Lower lobe of right lung (tissue), 2 donors: ENCODE measurements around the gene PKNOX2. TPM values are rescaled to one million over a fixed set of nuclear protein-coding genes. Genes with fewer than 3 reads are reported as not detected.

Experiments
- ATAC-seq, 2 donors: fragments of 200-7000 bp; cut with Tn5 transposase; one replicate each; pipeline ENCODE4 v1.9.1; 2020 to 2022; ENCODE audit warnings: mild to moderate bottlenecking in 2 of 2, moderate library complexity in 2 of 2
- DNase-seq: peaks from one replicate; pipeline ENCODE4 v3.0.0-alpha.2; 2020
- H3K27ac ChIP-seq: fragments of 200-600 bp; one replicate; pipeline ENCODE4 v1.8.0; 2022
- H3K27me3 ChIP-seq: fragments of 200-600 bp; one replicate; pipeline ENCODE4 v1.8.0; 2022; ENCODE audit warnings: low read depth
- H3K36me3 ChIP-seq: fragments of 200-600 bp; one replicate; pipeline ENCODE4 v1.8.0; 2022; ENCODE audit warnings: mild to moderate bottlenecking
- H3K4me1 ChIP-seq: fragments of 200-600 bp; one replicate; pipeline ENCODE4 v1.8.0; 2022
- H3K4me3 ChIP-seq: fragments of 200-600 bp; one replicate; pipeline ENCODE4 v1.8.0; 2022; ENCODE audit warnings: mild to moderate bottlenecking
- H3K9me3 ChIP-seq: fragments of 200-600 bp; one replicate; pipeline ENCODE4 v1.8.0; 2022
- intact Hi-C: fragments of 100-400 bp; cut with DNase I; formaldehyde crosslinking; loops from one replicate; pipeline ENCODE4 v1.11.0; 2022
- total RNA-seq: library from RNA; stranded (reverse); fragmentation: NEBNext Ultra II Directional; extraction: Animal tissue kit (Norgen Biotek cat#: 25700); gene quantifications from one replicate; pipeline ENCODE4 v1.2.1, GENCODE V29; 2021
- TF ChIP-seq, protein P1 (sequence below): fragments of 200-600 bp; IDR thresholded peaks from one replicate; pipeline ENCODE4 v1.8.0; 2022; ENCODE audit warnings: antibody characterized with exemption, mild to moderate bottlenecking
- donor health status: DM: no; HTN: yes; CAD: no; lungs with severe emphysema.

The PKNOX2 gene
- total RNA-seq, 1 donor from 2014 or later, result 14.4 TPM

DNA sequence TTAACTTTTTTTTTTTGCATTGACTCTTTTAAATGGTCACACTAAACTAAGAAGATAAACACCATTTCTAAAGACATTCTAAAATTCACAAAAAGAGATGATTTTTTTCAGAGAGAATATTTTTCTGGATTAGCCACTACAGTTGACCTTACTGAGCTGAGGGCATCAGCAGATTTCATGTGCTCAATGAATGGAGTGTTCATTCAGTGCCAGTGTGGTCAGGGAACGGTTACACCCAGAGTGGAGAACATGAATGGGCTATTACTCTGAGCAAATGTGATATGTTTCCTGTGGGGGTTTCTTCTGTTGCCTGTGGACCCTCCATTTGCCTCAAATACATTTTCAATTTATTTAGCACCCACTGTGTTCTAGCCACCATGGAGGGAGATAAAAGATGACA, 19.1 kb downstream of the PKNOX2 start:
- no peak for ATAC-seq
- intact Hi-C loops, result no loop called here
- no peak overlapping the region for H3K4me3 ChIP-seq

DNA sequence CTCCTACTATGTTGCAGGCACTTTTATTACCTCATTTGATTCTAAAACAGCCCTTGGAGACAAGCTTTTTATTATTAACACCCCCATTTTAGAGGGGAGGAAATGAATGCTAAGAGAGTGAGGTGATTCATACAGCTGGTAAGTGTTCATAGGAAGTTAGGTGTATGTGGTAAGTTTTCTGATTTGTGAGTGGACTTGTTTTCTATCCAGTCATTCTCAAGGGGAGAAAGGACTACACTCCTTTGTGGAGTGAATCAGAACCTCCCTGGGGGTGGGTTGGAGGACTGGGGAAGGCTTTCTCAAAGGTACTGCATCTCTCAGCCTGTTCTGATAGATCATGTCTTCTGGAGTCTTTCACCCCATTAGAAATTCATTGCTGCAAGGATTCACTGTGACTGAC, 23.5 kb downstream of the PKNOX2 start:
- H3K4me3 ChIP-seq, result no peak overlapping the region
- intact Hi-C loops, result no loop called here
- H3K36me3 ChIP-seq, result no peaks in the 10 kb centered on the region
- no peak overlapping the region for H3K27ac ChIP-seq
- no peaks in the 10 kb centered on the region for H3K9me3 ChIP-seq
- DNase-seq (no peak), ATAC-seq (no peak)
- TF ChIP-seq, protein P1, sequence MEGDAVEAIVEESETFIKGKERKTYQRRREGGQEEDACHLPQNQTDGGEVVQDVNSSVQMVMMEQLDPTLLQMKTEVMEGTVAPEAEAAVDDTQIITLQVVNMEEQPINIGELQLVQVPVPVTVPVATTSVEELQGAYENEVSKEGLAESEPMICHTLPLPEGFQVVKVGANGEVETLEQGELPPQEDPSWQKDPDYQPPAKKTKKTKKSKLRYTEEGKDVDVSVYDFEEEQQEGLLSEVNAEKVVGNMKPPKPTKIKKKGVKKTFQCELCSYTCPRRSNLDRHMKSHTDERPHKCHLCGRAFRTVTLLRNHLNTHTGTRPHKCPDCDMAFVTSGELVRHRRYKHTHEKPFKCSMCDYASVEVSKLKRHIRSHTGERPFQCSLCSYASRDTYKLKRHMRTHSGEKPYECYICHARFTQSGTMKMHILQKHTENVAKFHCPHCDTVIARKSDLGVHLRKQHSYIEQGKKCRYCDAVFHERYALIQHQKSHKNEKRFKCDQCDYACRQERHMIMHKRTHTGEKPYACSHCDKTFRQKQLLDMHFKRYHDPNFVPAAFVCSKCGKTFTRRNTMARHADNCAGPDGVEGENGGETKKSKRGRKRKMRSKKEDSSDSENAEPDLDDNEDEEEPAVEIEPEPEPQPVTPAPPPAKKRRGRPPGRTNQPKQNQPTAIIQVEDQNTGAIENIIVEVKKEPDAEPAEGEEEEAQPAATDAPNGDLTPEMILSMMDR, result no peak
- no peaks in the 10 kb centered on the region for H3K4me1 ChIP-seq
- H3K27me3 ChIP-seq, result no peaks in the 10 kb centered on the region

More for the DNA sequence above, 19.1 kb downstream of the PKNOX2 start:
- DNase-seq, result no peak
- Histone ChIP-seq H3K27me3 (no peaks in the 10 kb centered on the region), H3K36me3 (no peaks in the 10 kb centered on the region), H3K4me1 (no peaks in the 10 kb centered on the region), H3K27ac (no peak overlapping the region), H3K9me3 (no peaks in the 10 kb centered on the region)
- TF ChIP-seq, protein P1, result no peak

DNA sequence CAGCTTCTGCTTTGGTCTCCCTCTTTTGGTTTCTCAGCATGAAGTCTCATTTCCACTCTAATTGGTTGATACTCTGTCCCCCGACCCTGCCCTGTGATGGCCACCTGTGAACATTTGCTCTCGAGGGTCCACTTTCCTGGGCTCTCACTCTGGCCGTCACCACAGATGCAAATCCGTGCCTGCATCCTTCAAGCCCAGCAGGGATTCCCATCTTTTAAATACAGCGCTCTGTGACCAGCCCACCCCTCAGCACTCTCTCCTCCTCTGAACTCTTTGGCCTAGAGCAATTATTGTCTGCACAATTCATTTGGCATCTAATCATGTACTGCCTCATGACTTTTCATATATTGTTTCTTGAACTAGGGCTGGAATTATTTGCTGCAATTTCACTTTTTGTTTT, 26.0 kb downstream of the PKNOX2 start:
- intact Hi-C loops, result no loop called here
- no peaks in the 10 kb centered on the region for H3K4me1 ChIP-seq

DNA sequence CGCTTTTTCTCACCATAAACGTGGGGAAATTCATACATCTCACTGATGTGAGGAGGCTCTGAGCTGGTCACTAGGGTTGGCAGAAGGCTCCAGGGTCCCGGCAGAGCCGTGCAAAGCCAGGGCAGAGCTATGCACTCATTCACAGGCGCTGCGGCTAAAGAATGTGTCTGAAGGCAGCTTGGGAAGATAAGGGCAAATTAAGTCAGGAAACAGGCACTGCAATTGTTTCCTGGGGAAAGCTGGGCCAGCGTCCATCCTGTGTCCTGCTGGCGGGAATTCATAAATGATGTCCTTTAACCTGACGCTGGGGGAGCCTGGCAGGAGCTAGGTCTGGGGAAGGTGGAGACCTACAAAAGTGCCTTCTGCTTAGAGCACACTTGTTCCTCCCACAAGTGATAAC, 27.6 kb downstream of the PKNOX2 start:
- Histone ChIP-seq H3K9me3 (no peaks in the 10 kb centered on the region), H3K27me3 (no peaks in the 10 kb centered on the region), H3K4me1 (no peaks in the 10 kb centered on the region), H3K4me3 (no peak overlapping the region), H3K27ac (no peak overlapping the region), H3K36me3 (no peaks in the 10 kb centered on the region)
- TF ChIP-seq, protein P1, result no peak
- no peak for DNase-seq
- no peak for ATAC-seq
- intact Hi-C loops, result no loop called here

More for the DNA sequence above, 26.0 kb downstream of the PKNOX2 start:
- H3K4me3 ChIP-seq, result no peak overlapping the region
- no peaks in the 10 kb centered on the region for H3K9me3 ChIP-seq
- H3K27me3 ChIP-seq, result no peaks in the 10 kb centered on the region
- H3K27ac ChIP-seq, result no peak overlapping the region
- TF ChIP-seq, protein P1, result no peak
- no peak for DNase-seq
- no peak for ATAC-seq
- no peaks in the 10 kb centered on the region for H3K36me3 ChIP-seq

DNA sequence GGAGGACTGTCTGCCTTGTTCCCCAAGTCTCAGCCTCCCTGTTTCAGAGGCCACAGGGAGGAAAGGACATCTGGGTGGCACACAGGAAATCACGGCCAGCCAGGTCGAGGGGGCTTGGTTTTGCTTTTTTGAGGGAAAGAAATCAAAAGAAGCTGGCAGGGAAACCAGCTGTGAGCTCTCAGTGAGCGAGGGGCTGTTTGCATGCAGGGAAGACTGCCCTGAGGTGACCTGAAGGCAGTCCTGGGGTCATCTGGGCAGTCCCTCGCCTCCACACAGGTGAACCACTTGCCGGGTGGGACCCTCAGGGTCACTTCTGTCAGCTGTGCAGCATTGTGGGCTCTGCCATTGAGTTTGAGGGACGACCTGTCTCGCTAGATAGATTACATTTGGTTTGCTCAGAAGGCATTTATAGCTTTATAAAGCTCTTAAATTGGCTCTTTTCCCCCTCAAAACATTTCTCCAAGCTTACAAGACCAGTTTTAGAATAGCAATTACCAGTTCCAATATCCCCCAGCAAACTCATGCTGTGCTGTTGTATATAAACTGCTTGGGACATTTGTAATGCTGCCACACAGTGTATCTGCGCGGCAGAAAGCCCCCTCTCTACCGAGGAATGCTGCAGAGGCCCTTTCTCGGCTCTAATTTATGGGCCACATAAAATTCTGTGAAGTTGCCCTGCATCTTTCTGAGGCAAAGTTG, 28.3 kb downstream of the PKNOX2 start:
- intact Hi-C loops, result no loop called here
- H3K27ac ChIP-seq, result no peak overlapping the region
- no peaks in the 10 kb centered on the region for H3K4me1 ChIP-seq
- no peaks in the 10 kb centered on the region for H3K36me3 ChIP-seq
- DNase-seq (no peak), ATAC-seq (no peak)
- TF ChIP-seq, protein P1, result no peak
- H3K9me3 ChIP-seq, result no peaks in the 10 kb centered on the region
- H3K4me3 ChIP-seq, result no peak overlapping the region
- no peaks in the 10 kb centered on the region for H3K27me3 ChIP-seq

DNA sequence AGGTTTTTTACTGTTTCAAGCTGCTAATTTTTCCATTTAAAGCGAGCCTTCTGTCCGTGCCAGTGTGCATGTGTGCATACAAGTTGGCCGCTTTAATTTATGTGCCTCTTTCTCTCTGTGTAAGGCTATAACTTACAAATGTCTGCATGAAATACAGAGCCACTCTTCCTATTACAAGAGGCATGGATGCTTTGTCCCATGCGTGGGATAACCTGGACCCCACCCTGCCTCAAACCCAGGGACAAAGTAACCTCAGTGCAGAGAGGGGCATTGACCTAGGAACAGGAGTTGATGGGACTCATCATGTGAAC, 28.8 kb downstream of the PKNOX2 start:
- H3K27me3 ChIP-seq, result no peaks in the 10 kb centered on the region
- no peaks in the 10 kb centered on the region for H3K4me1 ChIP-seq
- no peak for DNase-seq
- ATAC-seq, result no peak
- no peak overlapping the region for H3K4me3 ChIP-seq
- TF ChIP-seq, protein P1, result no peak
- no peaks in the 10 kb centered on the region for H3K9me3 ChIP-seq
- H3K27ac ChIP-seq, result no peak overlapping the region
- intact Hi-C loops, result no loop called here
- no peaks in the 10 kb centered on the region for H3K36me3 ChIP-seq
